GM19043 (cell line): ENCODE measurements around the gene NUBP2.

Experiments used
- ATAC-seq: cut with Tn5 transposase; IDR thresholded peaks from one replicate; pipeline ENCODE4 v1.9.1; 2021; ENCODE audit warnings: low read depth; ENCODE audit not compliant: unreplicated experiment

The NUBP2 gene

GRCh38 chr16:1757714-1758461, 24.9 kb upstream of the NUBP2 start:
- no peak for ATAC-seq

- no peak for ATAC-seq
Measured at GRCh38 chr16:1758923-1759322, 23.8 kb upstream of the NUBP2 start.

GRCh38 chr16:1759511-1759910, 23.2 kb upstream of the NUBP2 start:
- no peak for ATAC-seq

GRCh38 chr16:1760911-1761310, 21.8 kb upstream of the NUBP2 start:
- no peak for ATAC-seq

GRCh38 chr16:1761751-1762150, 21.0 kb upstream of the NUBP2 start:
- no peak for ATAC-seq

- no peak for ATAC-seq
Measured at GRCh38 chr16:1762196-1762878, 20.4 kb upstream of the NUBP2 start.

- no peak for ATAC-seq
Measured at GRCh38 chr16:1762879-1763520, 19.8 kb upstream of the NUBP2 start.

GRCh38 chr16:1763521-1764511, 18.9 kb upstream of the NUBP2 start:
- no peak for ATAC-seq

- ATAC-seq, result no peak
Measured at GRCh38 chr16:1764971-1765370, 17.8 kb upstream of the NUBP2 start.

- ATAC-seq, result no peak
Measured at GRCh38 chr16:1765826-1766225, 16.9 kb upstream of the NUBP2 start.

GRCh38 chr16:1766231-1766630, 16.5 kb upstream of the NUBP2 start:
- ATAC-seq, result no peak

- no peak for ATAC-seq
Measured at GRCh38 chr16:1766701-1767100, 16.1 kb upstream of the NUBP2 start.

GRCh38 chr16:1767116-1767994, 15.4 kb upstream of the NUBP2 start:
- no peak for ATAC-seq

GRCh38 chr16:1768061-1768766, 14.5 kb upstream of the NUBP2 start:
- no peak for ATAC-seq

GRCh38 chr16:1768767-1769401, 13.9 kb upstream of the NUBP2 start:
- no peak for ATAC-seq

GRCh38 chr16:1769402-1770300, 13.1 kb upstream of the NUBP2 start:
- ATAC-seq, result no peak

GRCh38 chr16:1770328-1771187, 12.2 kb upstream of the NUBP2 start:
- no peak for ATAC-seq
